KMS-11 (cell line): ENCODE data around the gene DUOX1.

Experiments
- H2AFZ ChIP-seq: fragments of 200-600 bp; sonication (generic); 2 replicates; pipeline ENCODE4 v1.6.1; 2016; ENCODE audit warnings: antibody characterized with exemption, mixed run types, low read depth
- H3K27ac ChIP-seq: fragments of 200-600 bp; sonication (generic); 2 replicates; pipeline ENCODE4 v1.6.1; 2016; ENCODE audit warnings: mild to moderate bottlenecking, mixed run types
- H3K27me3 ChIP-seq: fragments of 200-600 bp; sonication (generic); 2 replicates; pipeline ENCODE4 v1.6.1; 2017; ENCODE audit warnings: mild to moderate bottlenecking, low read depth, mixed run types, moderate library complexity; ENCODE audit not compliant: insufficient read depth
- H3K36me3 ChIP-seq: fragments of 200-600 bp; sonication (generic); 2 replicates; pipeline ENCODE4 v1.6.1; 2017; ENCODE audit warnings: mild to moderate bottlenecking, mixed run types; ENCODE audit not compliant: insufficient read depth
- H3K4me1 ChIP-seq: fragments of 200-600 bp; sonication (generic); 2 replicates; pipeline ENCODE4 v1.6.1; 2016; ENCODE audit warnings: mild to moderate bottlenecking, low read depth, mixed run types; ENCODE audit not compliant: poor library complexity, severe bottlenecking
- H3K4me2 ChIP-seq: fragments of 200-600 bp; sonication (generic); 2 replicates; pipeline ENCODE4 v1.7.0; 2016; ENCODE audit warnings: mild to moderate bottlenecking, mixed run types
- H3K4me3 ChIP-seq: fragments of 200-600 bp; sonication (generic); IDR thresholded peaks from 2 replicates; pipeline ENCODE4 v1.6.1; 2017; ENCODE audit warnings: low read depth, low read length, mixed read lengths; ENCODE audit not compliant: insufficient read depth
- H3K79me2 ChIP-seq: fragments of 200-600 bp; sonication (generic); 2 replicates; pipeline ENCODE4 v1.6.1; 2016; ENCODE audit warnings: low read depth, mixed run types; ENCODE audit not compliant: insufficient read depth
- H3K9ac ChIP-seq: fragments of 200-600 bp; sonication (generic); 2 replicates; pipeline ENCODE4 v1.6.1; 2016; ENCODE audit warnings: mild to moderate bottlenecking, mixed run types
- H4K20me1 ChIP-seq: fragments of 200-600 bp; sonication (generic); 2 replicates; pipeline ENCODE4 v1.6.1; 2016; ENCODE audit warnings: mild to moderate bottlenecking, mixed run types; ENCODE audit not compliant: insufficient read depth
- CTCF ChIP-seq: fragments of 200-600 bp; sonication (generic); conservative IDR thresholded peaks from 2 replicates; pipeline ENCODE4 v1.6.1; 2017; ENCODE audit warnings: low read depth, mild to moderate bottlenecking, antibody characterized with exemption, low read length, moderate library complexity, mixed read lengths

DUOX1 gene

GRCh38 chr15:45197512-45197911, 67.7 kb downstream of the DUOX1 start:
- Histone ChIP-seq H3K79me2 (no peaks in the 10 kb centered on the region), H3K27me3 (no peaks in the 10 kb centered on the region), H3K4me1 (peaks cover 16% of the 10 kb centered on the region), H3K27ac (no peak overlapping the region), H3K4me3 (no peak overlapping the region), H2AFZ (peak overlapping the region; percentile 20; the same call in 1 of the 2 replicates), H3K36me3 (no peaks in the 10 kb centered on the region), H3K4me2 (peak overlapping the region; percentile 38; the same call in 1 of the 2 replicates), H4K20me1 (no peaks in the 10 kb centered on the region), H3K9ac (no peak overlapping the region)
- no peak for TF ChIP-seq CTCF

GRCh38 chr15:45198337-45199135, 68.7 kb downstream of the DUOX1 start:
- peak; percentile 92 for TF ChIP-seq CTCF
- Histone ChIP-seq H3K4me3 (no peak overlapping the region), H3K27me3 (no peaks in the 10 kb centered on the region), H3K4me1 (peaks cover 16% of the 10 kb centered on the region), H2AFZ (peak overlapping the region; percentile 94), H3K79me2 (no peaks in the 10 kb centered on the region), H3K4me2 (peak overlapping the region; percentile 92), H4K20me1 (no peaks in the 10 kb centered on the region), H3K27ac (peak overlapping the region; percentile 97), H3K9ac (peak overlapping the region; percentile 44; the same call in 1 of the 2 replicates), H3K36me3 (no peaks in the 10 kb centered on the region)

GRCh38 chr15:45199136-45199810, 69.5 kb downstream of the DUOX1 start:
- TF ChIP-seq CTCF = 0 out of 2 replicates have a peak, but pooled peaks have one; percentile 22
- H3K4me1 ChIP-seq = peaks cover 16% of the 10 kb centered on the region
- H3K79me2 ChIP-seq = no peaks in the 10 kb centered on the region
- peak overlapping the region; percentile 97 for H3K27ac ChIP-seq
- H4K20me1 ChIP-seq = no peaks in the 10 kb centered on the region
- no peaks in the 10 kb centered on the region for H3K36me3 ChIP-seq
- H3K9ac ChIP-seq = peak overlapping the region; percentile 44; the same call in 1 of the 2 replicates
- peak overlapping the region; percentile 92; the same call in 1 of the 2 replicates for H3K4me2 ChIP-seq
- peak overlapping the region; percentile 94 for H2AFZ ChIP-seq
- H3K4me3 ChIP-seq = no peak overlapping the region
- H3K27me3 ChIP-seq = no peaks in the 10 kb centered on the region

GRCh38 chr15:45200001-45200798, 70.4 kb downstream of the DUOX1 start:
- H3K4me1 ChIP-seq = peaks cover 16% of the 10 kb centered on the region
- TF ChIP-seq CTCF = no peak; the same call in 1 of the 2 replicates
- H4K20me1 ChIP-seq = no peaks in the 10 kb centered on the region
- no peaks in the 10 kb centered on the region for H3K36me3 ChIP-seq
- no peaks in the 10 kb centered on the region for H3K79me2 ChIP-seq
- H3K27me3 ChIP-seq = no peaks in the 10 kb centered on the region
- H3K4me2 ChIP-seq = peak overlapping the region; percentile 92
- peak overlapping the region; percentile 87 for H3K9ac ChIP-seq
- peak overlapping the region; percentile 93 for H2AFZ ChIP-seq
- no peak overlapping the region for H3K4me3 ChIP-seq
- peak overlapping the region; percentile 97 for H3K27ac ChIP-seq
